ENCODE measurements around the gene KLHL17.
"Not testable (repeated sequence)": the region's sequence is repeated elsewhere in the genome, so short reads cannot be mapped to it uniquely, and the experiment has no call there.

KLHL17 gene

DNA sequence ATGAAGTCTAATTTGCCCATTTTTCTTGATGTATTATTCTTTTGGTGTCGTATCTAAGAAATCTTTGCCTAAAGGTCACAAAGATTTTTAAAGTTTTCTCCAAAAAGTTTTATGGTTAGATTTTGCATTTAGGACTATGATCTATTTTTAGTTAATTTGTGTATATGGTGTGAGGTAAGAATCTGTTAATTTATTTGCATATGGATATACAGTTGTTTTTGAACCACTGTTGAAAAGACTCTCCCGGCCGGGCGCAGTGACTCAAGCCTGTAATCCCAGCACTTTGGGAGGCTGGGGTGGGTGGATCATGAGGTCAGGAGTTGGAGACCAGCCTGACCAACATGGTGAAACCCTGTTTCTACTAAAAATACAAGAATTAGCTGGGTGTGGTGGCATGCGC, 27.7 kb downstream of the KLHL17 start:
- not testable (repeated sequence) for H2BK120ac ChIP-seq (ENCODE audit: low read depth, low read length); H3K4me1 ChIP-seq (ENCODE audit: control insufficient read depth in 2 of 2, insufficient read depth in 1 of 2, low read depth in 1 of 2, low read length in 2 of 2); H3K23ac ChIP-seq (ENCODE audit: low read depth, low read length, poor library complexity); H2BK15ac ChIP-seq (ENCODE audit: low read length); H3K14ac ChIP-seq (ENCODE audit: low read length); DNase-seq (ENCODE audit: low spot score); H3K27ac ChIP-seq (replicated peaks; ENCODE audit: low read length); H2AK5ac ChIP-seq (ENCODE audit: low read depth, low read length); H2BK5ac ChIP-seq (ENCODE audit: low read length); H3K79me1 ChIP-seq (ENCODE audit: low read depth, low read length); H3K4ac ChIP-seq (ENCODE audit: low read length); H4K91ac ChIP-seq (ENCODE audit: low read depth, low read length, poor library complexity); H3K9ac ChIP-seq (ENCODE audit: low read depth, low read length, poor library complexity); H3K4me3 ChIP-seq (ENCODE audit: low read length in 2 of 2); H2AFZ ChIP-seq (ENCODE audit: low read length); H3K18ac ChIP-seq (ENCODE audit: low read length); H3K4me2 ChIP-seq (ENCODE audit: insufficient read depth, low read length, poor library complexity, severe bottlenecking); H3K36me3 ChIP-seq (replicated peaks in 1 of 2; ENCODE audit: control insufficient read depth in 2 of 2, insufficient read depth in 2 of 2, low read length in 2 of 2); H4K8ac ChIP-seq (ENCODE audit: low read depth, low read length); H2BK12ac ChIP-seq (ENCODE audit: low read length)
- Histone ChIP-seq H3K9me3 (replicated peaks in 1 of 2; ENCODE audit: control insufficient read depth in 2 of 2, insufficient read depth in 1 of 2, low read depth in 1 of 2, low read length in 2 of 2) (peaks cover 6 to 12% of the 10 kb centered on the region in 2 donors), H3K27me3 (ENCODE audit: control insufficient read depth in 3 of 3, insufficient read depth in 3 of 3, low read depth in 1 of 3, low read length in 3 of 3) (peaks cover 0 to 14% (median 0%) of the 10 kb centered on the region in 3 experiments)
- WGBS, 2 donors (ENCODE audit: extremely low coverage in 2 of 2, insufficient read length in 2 of 2, insufficient replicate concordance in 1 of 2), result no CpG with 5 or more reads among the region's 5 CpGs

GRCh38 chr1:991275-991674, 30.9 kb downstream of the KLHL17 start:
- not testable (repeated sequence) for H3K14ac ChIP-seq (ENCODE audit: low read length); H3K18ac ChIP-seq (ENCODE audit: low read length); H2BK15ac ChIP-seq (ENCODE audit: low read length); H4K8ac ChIP-seq (ENCODE audit: low read depth, low read length); H3K23ac ChIP-seq (ENCODE audit: low read depth, low read length, poor library complexity); H3K27me3 ChIP-seq (ENCODE audit: control insufficient read depth in 3 of 3, insufficient read depth in 3 of 3, low read depth in 1 of 3, low read length in 3 of 3); H3K9ac ChIP-seq (ENCODE audit: low read depth, low read length, poor library complexity); H2BK120ac ChIP-seq (ENCODE audit: low read depth, low read length); H3K4ac ChIP-seq (ENCODE audit: low read length); H3K27ac ChIP-seq (replicated peaks; ENCODE audit: low read length); H3K4me2 ChIP-seq (ENCODE audit: insufficient read depth, low read length, poor library complexity, severe bottlenecking); H3K4me3 ChIP-seq (ENCODE audit: low read length in 2 of 2); H3K79me1 ChIP-seq (ENCODE audit: low read depth, low read length); H3K36me3 ChIP-seq (replicated peaks in 1 of 2; ENCODE audit: control insufficient read depth in 2 of 2, insufficient read depth in 2 of 2, low read length in 2 of 2); H2AFZ ChIP-seq (ENCODE audit: low read length); DNase-seq (ENCODE audit: low spot score); H2AK5ac ChIP-seq (ENCODE audit: low read depth, low read length); H3K4me1 ChIP-seq (ENCODE audit: control insufficient read depth in 2 of 2, insufficient read depth in 1 of 2, low read depth in 1 of 2, low read length in 2 of 2); H4K91ac ChIP-seq (ENCODE audit: low read depth, low read length, poor library complexity); H2BK5ac ChIP-seq (ENCODE audit: low read length); H2BK12ac ChIP-seq (ENCODE audit: low read length)
- no CpG with 5 or more reads among the region's 6 CpGs for WGBS, 2 donors (ENCODE audit: extremely low coverage in 2 of 2, insufficient read length in 2 of 2, insufficient replicate concordance in 1 of 2)
- peaks cover 8 to 14% of the 10 kb centered on the region in 2 donors for H3K9me3 ChIP-seq (replicated peaks in 1 of 2; ENCODE audit: control insufficient read depth in 2 of 2, insufficient read depth in 1 of 2, low read depth in 1 of 2, low read length in 2 of 2)

DNA sequence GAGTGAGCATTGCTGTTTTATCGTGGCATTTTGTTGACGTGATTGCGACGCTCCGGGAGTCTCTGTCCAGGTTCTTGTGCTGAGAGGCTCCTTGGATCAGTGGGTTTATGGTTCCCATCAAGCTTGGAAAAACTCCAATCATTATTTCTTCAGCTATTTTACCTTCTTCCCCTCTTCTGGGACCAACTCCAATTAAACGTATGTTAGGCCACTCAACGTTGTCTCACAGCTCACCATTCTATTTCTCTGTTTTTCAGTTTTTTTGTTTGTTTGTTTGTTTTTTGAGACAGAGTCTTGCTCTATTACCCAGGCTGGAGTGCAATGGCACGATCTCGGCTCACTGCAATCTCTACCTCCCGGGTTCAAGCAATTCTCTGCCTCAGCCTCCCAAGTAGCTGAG, 31.5 kb downstream of the KLHL17 start:
- Histone ChIP-seq H3K18ac (ENCODE audit: low read length) (no peak overlapping the region), H3K27me3 (ENCODE audit: control insufficient read depth in 3 of 3, insufficient read depth in 3 of 3, low read depth in 1 of 3, low read length in 3 of 3) (no peaks in the 10 kb centered on the region), H3K9ac (ENCODE audit: low read depth, low read length, poor library complexity) (no peak overlapping the region), H2BK5ac (ENCODE audit: low read length) (no peak overlapping the region), H3K9me3 (replicated peaks in 1 of 2; ENCODE audit: control insufficient read depth in 2 of 2, insufficient read depth in 1 of 2, low read depth in 1 of 2, low read length in 2 of 2) (peaks cover 8 to 14% of the 10 kb centered on the region in 2 donors), H2BK12ac (ENCODE audit: low read length) (no peak overlapping the region), H2BK15ac (ENCODE audit: low read length) (no peak overlapping the region), H3K4me2 (ENCODE audit: insufficient read depth, low read length, poor library complexity, severe bottlenecking) (no peak overlapping the region), H3K23ac (ENCODE audit: low read depth, low read length, poor library complexity) (no peak overlapping the region), H3K27ac (replicated peaks; ENCODE audit: low read length) (no peak overlapping the region), H2AFZ (ENCODE audit: low read length) (no peak overlapping the region), H3K4ac (ENCODE audit: low read length) (no peak overlapping the region), H3K79me1 (ENCODE audit: low read depth, low read length) (no peaks in the 10 kb centered on the region), H2AK5ac (ENCODE audit: low read depth, low read length) (no peak overlapping the region), H2BK120ac (ENCODE audit: low read depth, low read length) (no peak overlapping the region), H3K36me3 (replicated peaks in 1 of 2; ENCODE audit: control insufficient read depth in 2 of 2, insufficient read depth in 2 of 2, low read length in 2 of 2) (no peaks in the 10 kb centered on the region), H3K14ac (ENCODE audit: low read length) (no peak overlapping the region), H3K4me1 (ENCODE audit: control insufficient read depth in 2 of 2, insufficient read depth in 1 of 2, low read depth in 1 of 2, low read length in 2 of 2) (peaks cover 3 to 4% of the 10 kb centered on the region in 2 donors), H3K4me3 (ENCODE audit: low read length in 2 of 2) (no peak overlapping the region), H4K91ac (ENCODE audit: low read depth, low read length, poor library complexity) (no peak overlapping the region), H4K8ac (ENCODE audit: low read depth, low read length) (no peak overlapping the region)
- no peak for DNase-seq (ENCODE audit: low spot score)
- no CpG with 5 or more reads among the region's 10 CpGs for WGBS, 2 donors (ENCODE audit: extremely low coverage in 2 of 2, insufficient read length in 2 of 2, insufficient replicate concordance in 1 of 2)

GRCh38 chr1:992362-992761, 32.0 kb downstream of the KLHL17 start:
- WGBS, 2 donors (ENCODE audit: extremely low coverage in 2 of 2, insufficient read length in 2 of 2, insufficient replicate concordance in 1 of 2), result no CpG with 5 or more reads among the region's 7 CpGs
- Histone ChIP-seq H4K8ac (ENCODE audit: low read depth, low read length) (no peak overlapping the region), H2BK12ac (ENCODE audit: low read length) (no peak overlapping the region), H3K79me1 (ENCODE audit: low read depth, low read length) (peaks cover 3% of the 10 kb centered on the region), H3K36me3 (replicated peaks in 1 of 2; ENCODE audit: control insufficient read depth in 2 of 2, insufficient read depth in 2 of 2, low read length in 2 of 2) (no peaks in the 10 kb centered on the region), H3K9ac (ENCODE audit: low read depth, low read length, poor library complexity) (no peak overlapping the region), H3K4me2 (ENCODE audit: insufficient read depth, low read length, poor library complexity, severe bottlenecking) (no peak overlapping the region), H3K18ac (ENCODE audit: low read length) (no peak overlapping the region), H3K23ac (ENCODE audit: low read depth, low read length, poor library complexity) (no peak overlapping the region), H3K4me1 (ENCODE audit: control insufficient read depth in 2 of 2, insufficient read depth in 1 of 2, low read depth in 1 of 2, low read length in 2 of 2) (peaks cover 8 to 9% of the 10 kb centered on the region in 2 donors), H3K27me3 (ENCODE audit: control insufficient read depth in 3 of 3, insufficient read depth in 3 of 3, low read depth in 1 of 3, low read length in 3 of 3) (peaks cover 0 to under 1% (median 0%) of the 10 kb centered on the region in 3 experiments), H3K9me3 (replicated peaks in 1 of 2; ENCODE audit: control insufficient read depth in 2 of 2, insufficient read depth in 1 of 2, low read depth in 1 of 2, low read length in 2 of 2) (peaks cover 8 to 14% of the 10 kb centered on the region in 2 donors), H3K27ac (replicated peaks; ENCODE audit: low read length) (no peak overlapping the region), H2BK120ac (ENCODE audit: low read depth, low read length) (no peak overlapping the region), H3K4me3 (ENCODE audit: low read length in 2 of 2) (no peak overlapping the region), H3K14ac (ENCODE audit: low read length) (no peak overlapping the region), H2AK5ac (ENCODE audit: low read depth, low read length) (no peak overlapping the region), H2AFZ (ENCODE audit: low read length) (no peak overlapping the region), H2BK5ac (ENCODE audit: low read length) (no peak overlapping the region), H4K91ac (ENCODE audit: low read depth, low read length, poor library complexity) (no peak overlapping the region), H2BK15ac (ENCODE audit: low read length) (no peak overlapping the region), H3K4ac (ENCODE audit: low read length) (no peak overlapping the region)
- no peak for DNase-seq (ENCODE audit: low spot score)
